ENCODE results near the gene ITGA2. TPM values are rescaled to one million over a fixed set of nuclear protein-coding genes. Genes with fewer than 3 reads are reported as not detected.

Gene ITGA2
- total and polyA plus RNA-seq, 2 donors (not counting 1 experiment from before 2014, with no cell fraction given) = not detected

- ChIA-PET CTCF (interaction anchor here (1.0 to 1.3 kb wide), 3 partner anchors 8 to 1137 kb away, joined by 3 to 6 read pairs (median 3); no protein-coding TSS in a partner anchor), POLR2A (no interaction called here)
- Histone ChIP-seq H3K9me3 (ENCODE audit: control extremely low read depth in 1 of 3, control insufficient read depth in 2 of 3, insufficient read depth in 1 of 3, low read length in 2 of 3) (no peaks in the 10 kb centered on the region), H4K20me1 (ENCODE audit: control insufficient read depth, insufficient read depth, low read length, poor library complexity, severe bottlenecking) (no peaks in the 10 kb centered on the region), H3K4me3 (ENCODE audit: control extremely low read depth in 1 of 5, extremely low read depth in 1 of 5, insufficient read depth in 1 of 5, low read depth in 2 of 5, low read length in 4 of 5) (no peak overlapping the region), H3K79me2 (ENCODE audit: control insufficient read depth, insufficient read depth, low read length) (no peaks in the 10 kb centered on the region), H2AFZ (ENCODE audit: insufficient read depth, low read depth, low read length, poor library complexity, severe bottlenecking) (no peak overlapping the region), H3K4me1 (ENCODE audit: control insufficient read depth in 2 of 2, insufficient read depth in 2 of 2, low read length in 2 of 2) (no peaks in the 10 kb centered on the region), H3K27ac (ENCODE audit: low read length in 2 of 2) (no peak overlapping the region), H3K9ac (ENCODE audit: low read length) (no peak overlapping the region), H3K4me2 (replicated peaks; ENCODE audit: low read depth, low read length, poor library complexity, severe bottlenecking) (no peak overlapping the region), H3K36me3 (replicated peaks in 1 of 2; ENCODE audit: control extremely low read depth in 1 of 2, control insufficient read depth in 1 of 2, extremely low read depth in 1 of 2, insufficient read depth in 2 of 2, low read length in 1 of 2) (no peaks in the 10 kb centered on the region), H3K27me3 (replicated peaks in 1 of 4; ENCODE audit: control extremely low read depth in 1 of 4, control insufficient read depth in 3 of 4, insufficient read depth in 4 of 4, low read length in 3 of 4) (no peaks in the 10 kb centered on the region)
- no peak overlapping the region for H3K27ac Mint-ChIP-seq
- ATAC-seq (ENCODE audit: low read depth) (no peak), DNase-seq (no peak)
- H3K4me1 Mint-ChIP-seq = peaks cover 7% of the 10 kb centered on the region
- H3K9me3 Mint-ChIP-seq (ENCODE audit: insufficient read depth) = no peaks in the 10 kb centered on the region
- TF ChIP-seq, protein P1, sequence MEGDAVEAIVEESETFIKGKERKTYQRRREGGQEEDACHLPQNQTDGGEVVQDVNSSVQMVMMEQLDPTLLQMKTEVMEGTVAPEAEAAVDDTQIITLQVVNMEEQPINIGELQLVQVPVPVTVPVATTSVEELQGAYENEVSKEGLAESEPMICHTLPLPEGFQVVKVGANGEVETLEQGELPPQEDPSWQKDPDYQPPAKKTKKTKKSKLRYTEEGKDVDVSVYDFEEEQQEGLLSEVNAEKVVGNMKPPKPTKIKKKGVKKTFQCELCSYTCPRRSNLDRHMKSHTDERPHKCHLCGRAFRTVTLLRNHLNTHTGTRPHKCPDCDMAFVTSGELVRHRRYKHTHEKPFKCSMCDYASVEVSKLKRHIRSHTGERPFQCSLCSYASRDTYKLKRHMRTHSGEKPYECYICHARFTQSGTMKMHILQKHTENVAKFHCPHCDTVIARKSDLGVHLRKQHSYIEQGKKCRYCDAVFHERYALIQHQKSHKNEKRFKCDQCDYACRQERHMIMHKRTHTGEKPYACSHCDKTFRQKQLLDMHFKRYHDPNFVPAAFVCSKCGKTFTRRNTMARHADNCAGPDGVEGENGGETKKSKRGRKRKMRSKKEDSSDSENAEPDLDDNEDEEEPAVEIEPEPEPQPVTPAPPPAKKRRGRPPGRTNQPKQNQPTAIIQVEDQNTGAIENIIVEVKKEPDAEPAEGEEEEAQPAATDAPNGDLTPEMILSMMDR (IDR thresholded peaks at IDR 0.05) = no peak
- no peak for TF ChIP-seq EZH2 (IDR thresholded peaks at IDR 0.05; ENCODE audit: borderline replicate concordance, insufficient read depth, low read depth, low read length, poor library complexity, severe bottlenecking)
- WGBS (ENCODE audit: insufficient coverage) = 100% methylated on average over 1 of the region's 2 CpGs
- no peaks in the 10 kb centered on the region for H3K27me3 Mint-ChIP-seq
- H3K4me3 Mint-ChIP-seq = no peak overlapping the region
- intact Hi-C loops (cut with micrococcal nuclease) = no loop called here
Measured at GRCh38 chr5:53092242-53092641, 103.1 kb downstream of the ITGA2 start.

DNA sequence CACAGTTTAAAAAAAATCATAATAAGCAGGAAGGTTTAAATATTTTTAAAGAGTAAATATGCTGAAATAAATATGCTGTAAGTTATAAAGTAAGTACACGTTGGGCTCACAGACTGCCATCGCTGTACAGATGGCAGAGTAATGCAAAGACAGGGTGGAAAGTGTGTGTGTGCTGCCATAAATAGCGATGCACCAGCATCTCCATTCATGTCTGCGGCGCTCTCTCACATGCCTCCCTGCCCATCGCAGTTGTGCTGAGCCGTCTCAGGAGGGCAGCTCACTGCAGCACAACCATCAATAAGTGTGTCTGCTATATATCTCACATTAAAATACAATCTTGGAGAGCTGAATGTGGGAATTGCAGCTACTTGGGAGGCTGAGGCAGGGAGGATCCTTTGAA is 106.1 kb downstream of the ITGA2 start:
- ChIA-PET POLR2A (no interaction called here), CTCF (interaction anchor here (3.6 to 3.9 kb wide), 2 partner anchors 13 to 147 kb away, joined by 16 to 37 read pairs; partner anchors contain the start of gene MOCS2)

More for the DNA sequence above, 106.1 kb downstream of the ITGA2 start:
- H3K9me3 ChIP-seq (ENCODE audit: control extremely low read depth in 1 of 3, control insufficient read depth in 2 of 3, insufficient read depth in 1 of 3, low read length in 2 of 3) = no peaks in the 10 kb centered on the region
- intact Hi-C loops (cut with micrococcal nuclease) = no loop called here
- WGBS (ENCODE audit: insufficient coverage) = 100% methylated on average over 2 of the region's 7 CpGs
- H3K4me1 ChIP-seq (ENCODE audit: control insufficient read depth in 2 of 2, insufficient read depth in 2 of 2, low read length in 2 of 2) = no peaks in the 10 kb centered on the region
- H3K27ac Mint-ChIP-seq = no peak overlapping the region
- TF ChIP-seq EZH2 (IDR thresholded peaks at IDR 0.05; ENCODE audit: borderline replicate concordance, insufficient read depth, low read depth, low read length, poor library complexity, severe bottlenecking) = no peak
- TF ChIP-seq, protein P1 (IDR thresholded peaks at IDR 0.05) = no peak
- no peaks in the 10 kb centered on the region for H3K9me3 Mint-ChIP-seq (ENCODE audit: insufficient read depth)
- no peak overlapping the region for H2AFZ ChIP-seq (ENCODE audit: insufficient read depth, low read depth, low read length, poor library complexity, severe bottlenecking)
- H3K4me1 Mint-ChIP-seq = peaks cover 2% of the 10 kb centered on the region
- no peak overlapping the region for H3K4me2 ChIP-seq (replicated peaks; ENCODE audit: low read depth, low read length, poor library complexity, severe bottlenecking)
- H3K27me3 Mint-ChIP-seq = no peaks in the 10 kb centered on the region
- DNase-seq (no peak), ATAC-seq (ENCODE audit: low read depth) (no peak)
- H3K4me3 ChIP-seq (ENCODE audit: control extremely low read depth in 1 of 5, extremely low read depth in 1 of 5, insufficient read depth in 1 of 5, low read depth in 2 of 5, low read length in 4 of 5) = no peak overlapping the region
- H3K36me3 ChIP-seq (replicated peaks in 1 of 2; ENCODE audit: control extremely low read depth in 1 of 2, control insufficient read depth in 1 of 2, extremely low read depth in 1 of 2, insufficient read depth in 2 of 2, low read length in 1 of 2) = peaks cover 0 to 20% of the 10 kb centered on the region in 2 experiments
- H3K27me3 ChIP-seq (replicated peaks in 1 of 4; ENCODE audit: control extremely low read depth in 1 of 4, control insufficient read depth in 3 of 4, insufficient read depth in 4 of 4, low read length in 3 of 4) = no peaks in the 10 kb centered on the region
- no peaks in the 10 kb centered on the region for H3K79me2 ChIP-seq (ENCODE audit: control insufficient read depth, insufficient read depth, low read length)
- H3K4me3 Mint-ChIP-seq = no peak overlapping the region
- no peak overlapping the region for H3K9ac ChIP-seq (ENCODE audit: low read length)
- H4K20me1 ChIP-seq (ENCODE audit: control insufficient read depth, insufficient read depth, low read length, poor library complexity, severe bottlenecking) = no peaks in the 10 kb centered on the region
- no peak overlapping the region for H3K27ac ChIP-seq (ENCODE audit: low read length in 2 of 2)

Data from B cell (primary cell).